IPS-18c (cell line): ENCODE results near the gene LCE3B.
"Not testable (repeated sequence)": the region's sequence is repeated elsewhere in the genome, so short reads cannot be mapped to it uniquely, and the experiment has no call there.

Source experiments
- H3K4me3 ChIP-seq: 2 replicates; pipeline ENCODE4 v1.7.0; 2013; ENCODE audit warnings: low read depth, mild to moderate bottlenecking, low read length, moderate library complexity; ENCODE audit not compliant: insufficient read depth
- H3K9me3 ChIP-seq: one replicate; pipeline ENCODE4 v1.6.1; 2013; ENCODE audit warnings: mild to moderate bottlenecking, low read length, moderate library complexity; ENCODE audit not compliant: control insufficient read depth, insufficient read depth

Gene LCE3B

GRCh38 chr1:152613511-152613910 is at the start of gene LCE3B:
Gene LCE3B, plus strand, starts transcription at chr1:152613811. Its CDS starts 0 bp downstream, at chr1:152613811.
- Histone ChIP-seq H3K4me3 (no peak within 1 kb of the TSS), H3K9me3 (peaks cover 9% of the 10 kb centered on the region)

- no peak overlapping the region for H3K4me3 ChIP-seq
- peaks cover 19% of the 10 kb centered on the region for H3K9me3 ChIP-seq
Measured at GRCh38 chr1:152565115-152565514, 48.5 kb upstream of the LCE3B start.

DNA sequence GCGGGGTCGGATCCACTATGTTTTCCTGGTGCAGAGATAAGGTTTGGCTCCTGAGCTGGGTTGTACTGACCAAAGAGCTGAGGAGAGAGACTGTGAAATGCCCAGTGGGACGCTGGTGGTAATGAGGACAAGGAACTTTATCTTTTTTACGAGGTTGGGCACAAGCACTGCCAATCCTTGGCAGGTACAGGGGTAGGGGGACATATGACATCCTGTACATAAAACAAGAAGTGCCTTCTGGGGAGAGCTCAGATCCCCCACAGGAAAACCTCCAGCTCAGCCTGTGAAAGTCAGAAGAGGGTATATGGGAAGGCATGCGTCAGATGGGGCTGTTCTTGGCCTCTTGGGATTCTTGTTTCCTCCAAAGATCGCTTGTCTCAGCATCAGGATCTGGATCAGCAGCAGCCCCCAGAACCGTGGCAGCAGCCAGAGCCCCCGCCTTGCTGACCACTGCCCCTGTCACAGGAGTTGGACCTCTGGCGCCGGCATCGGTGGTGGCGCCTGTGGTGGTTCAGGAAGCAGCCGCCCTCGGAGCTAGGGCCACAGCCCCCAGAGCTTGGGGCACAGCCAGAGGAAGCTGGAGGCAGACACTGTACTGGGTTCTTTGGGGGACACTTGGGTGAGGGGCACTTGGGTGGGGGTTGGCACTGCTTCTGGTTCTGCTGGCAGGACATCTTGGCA is 47.9 kb upstream of the LCE3B start:
- peaks cover 18% of the 10 kb centered on the region for H3K9me3 ChIP-seq
- H3K4me3 ChIP-seq: no peak overlapping the region

- Histone ChIP-seq H3K4me3 (no peak within 1 kb of the TSS), H3K9me3 (peaks cover 16% of the 10 kb centered on the region)
Measured at GRCh38 chr1:152566681-152567080, 46.9 kb upstream of the LCE3B start, which contains the start of gene LCE3E. Gene LCE3E, minus strand, starts transcription at chr1:152566780. Its CDS starts 572 bp downstream, at chr1:152566208.

DNA sequence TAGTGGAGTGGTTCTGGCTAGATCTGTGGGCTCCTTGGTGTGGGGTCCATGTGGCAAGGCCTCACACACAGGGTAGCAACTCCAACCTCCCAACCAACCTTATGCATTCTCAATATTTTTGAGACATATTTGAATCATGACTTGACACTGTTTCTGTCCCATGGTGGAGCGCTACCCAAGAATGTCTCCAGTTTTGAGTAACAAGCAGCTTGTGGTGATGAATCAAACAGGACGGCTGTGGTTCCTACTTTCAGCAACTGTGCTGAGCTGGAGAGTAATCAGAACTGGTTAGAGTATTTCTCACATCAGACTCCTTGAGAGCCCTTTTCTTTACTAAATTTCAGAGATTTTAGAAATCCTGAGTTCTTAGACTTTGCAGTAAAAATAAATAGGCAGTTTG is 36.4 kb upstream of the LCE3B start:
- Histone ChIP-seq H3K4me3 (no peak overlapping the region; the same call in 1 of the 2 replicates), H3K9me3 (peaks cover 9% of the 10 kb centered on the region)

DNA sequence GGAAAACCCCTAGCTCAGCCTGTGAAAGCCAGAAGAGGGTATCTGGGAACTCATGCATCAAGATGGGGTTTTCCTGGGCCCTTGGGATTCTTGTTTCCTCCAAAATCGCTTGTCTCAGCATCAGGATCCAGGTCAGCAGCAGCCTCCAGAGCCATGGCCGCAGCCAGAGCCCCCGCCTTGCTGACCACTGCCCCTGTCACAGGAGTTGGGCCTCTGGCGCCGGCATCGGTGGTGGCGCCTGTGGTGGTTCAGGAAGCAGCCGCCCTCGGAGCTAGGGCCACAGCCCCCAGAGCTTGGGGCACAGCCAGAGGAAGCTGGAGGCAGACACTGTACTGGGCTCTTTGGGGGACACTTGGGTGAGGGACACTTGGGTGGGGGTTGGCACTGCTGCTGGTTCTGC is 34.1 kb upstream of the LCE3B start:
- H3K9me3 ChIP-seq: peaks cover 11% of the 10 kb centered on the region
- not testable (repeated sequence) for H3K4me3 ChIP-seq

GRCh38 chr1:152580433-152580832 is 33.2 kb upstream of the LCE3B start, which contains the start of gene LCE3D:
Gene LCE3D, minus strand, starts transcription at chr1:152580516. Its CDS starts 580 bp downstream, at chr1:152579936.
- H3K9me3 ChIP-seq: peaks cover 13% of the 10 kb centered on the region
- H3K4me3 ChIP-seq: no peak within 1 kb of the TSS; the same call in 1 of the 2 replicates

DNA sequence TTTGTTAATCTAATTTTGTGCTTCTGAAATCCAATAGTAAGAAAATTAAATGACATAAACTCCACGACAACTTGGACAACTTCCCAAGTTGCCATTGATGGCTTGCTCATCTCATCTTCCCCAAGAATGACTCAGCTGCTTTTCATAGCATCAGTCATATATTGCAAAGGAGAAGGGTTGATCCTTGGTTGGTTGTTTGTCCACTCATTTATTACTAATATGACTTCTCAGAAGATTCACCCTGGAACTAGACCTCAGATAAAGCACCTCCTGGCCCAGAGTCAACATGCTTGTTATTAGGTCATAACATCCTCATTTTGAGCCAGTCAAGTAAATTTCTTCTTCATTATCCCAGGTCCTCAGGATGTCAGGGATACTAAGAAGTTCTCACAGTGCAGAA is 31.0 kb upstream of the LCE3B start:
- H3K9me3 ChIP-seq: peaks cover 13% of the 10 kb centered on the region

GRCh38 chr1:152585586-152585985 is 28.0 kb upstream of the LCE3B start:
- H3K4me3 ChIP-seq: no peak overlapping the region
- H3K9me3 ChIP-seq: peaks cover 9% of the 10 kb centered on the region

More for the DNA sequence above, 31.0 kb upstream of the LCE3B start:
- no peak overlapping the region for H3K4me3 ChIP-seq

- Histone ChIP-seq H3K4me3 (no peak overlapping the region), H3K9me3 (peaks cover 6% of the 10 kb centered on the region)
Measured at GRCh38 chr1:152596986-152597385, 16.6 kb upstream of the LCE3B start.

GRCh38 chr1:152599934-152600333 is 13.7 kb upstream of the LCE3B start, which contains the start of gene LCE3C:
Gene LCE3C, plus strand, starts transcription at chr1:152600234. Its CDS starts 498 bp downstream, at chr1:152600732.
- Histone ChIP-seq H3K9me3 (peaks cover 14% of the 10 kb centered on the region), H3K4me3 (no peak within 1 kb of the TSS)

DNA sequence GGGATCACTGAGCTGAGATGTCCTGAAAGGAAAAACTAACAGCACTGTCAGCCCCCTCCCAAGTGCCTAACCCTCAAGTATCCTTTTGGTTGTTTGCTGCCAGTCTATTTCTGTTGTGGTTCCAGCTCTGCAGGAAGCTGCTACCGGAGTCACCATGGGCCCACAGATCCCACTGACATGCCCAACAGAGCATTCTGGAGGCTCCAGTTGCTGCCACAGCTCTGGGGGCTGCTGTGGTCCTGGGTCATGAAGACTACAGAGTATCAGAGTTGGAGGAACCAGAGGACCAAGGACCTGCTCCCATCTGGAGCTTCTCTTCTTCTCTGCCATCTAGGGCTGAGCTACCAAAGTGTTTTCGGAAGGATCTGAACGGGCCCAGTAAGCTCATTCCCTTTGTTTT is 8.4 kb downstream of the LCE3B start:
- no peak overlapping the region for H3K4me3 ChIP-seq
- H3K9me3 ChIP-seq: peaks cover 30% of the 10 kb centered on the region

DNA sequence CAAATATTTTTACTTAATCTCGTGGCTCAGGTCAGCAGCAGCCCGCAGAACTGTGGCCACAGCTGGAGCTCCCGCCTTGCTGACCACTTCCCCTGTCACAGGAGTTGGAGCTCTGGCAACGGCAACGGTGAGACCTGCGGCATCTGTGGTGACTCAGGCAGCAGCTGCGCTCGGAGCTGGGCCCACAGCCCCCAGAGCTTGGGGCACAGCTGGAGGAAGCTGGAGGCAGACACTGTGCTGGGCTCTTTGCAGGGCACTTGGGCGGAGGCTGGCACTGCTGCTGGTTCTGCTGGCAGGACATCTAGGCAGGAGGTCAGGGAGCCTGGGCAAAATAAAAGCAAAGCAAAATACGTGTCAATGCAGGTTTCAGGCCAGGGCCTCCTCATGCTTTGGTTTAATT is 9.2 kb downstream of the LCE3B start, which contains the start of gene LCE3A:
Gene LCE3A, minus strand, starts transcription at position 301 of the 400 bp plus-strand sequence. Its CDS starts 0 bp downstream, at position 301.
- H3K9me3 ChIP-seq: peaks cover 30% of the 10 kb centered on the region
- no peak within 1 kb of the TSS for H3K4me3 ChIP-seq

DNA sequence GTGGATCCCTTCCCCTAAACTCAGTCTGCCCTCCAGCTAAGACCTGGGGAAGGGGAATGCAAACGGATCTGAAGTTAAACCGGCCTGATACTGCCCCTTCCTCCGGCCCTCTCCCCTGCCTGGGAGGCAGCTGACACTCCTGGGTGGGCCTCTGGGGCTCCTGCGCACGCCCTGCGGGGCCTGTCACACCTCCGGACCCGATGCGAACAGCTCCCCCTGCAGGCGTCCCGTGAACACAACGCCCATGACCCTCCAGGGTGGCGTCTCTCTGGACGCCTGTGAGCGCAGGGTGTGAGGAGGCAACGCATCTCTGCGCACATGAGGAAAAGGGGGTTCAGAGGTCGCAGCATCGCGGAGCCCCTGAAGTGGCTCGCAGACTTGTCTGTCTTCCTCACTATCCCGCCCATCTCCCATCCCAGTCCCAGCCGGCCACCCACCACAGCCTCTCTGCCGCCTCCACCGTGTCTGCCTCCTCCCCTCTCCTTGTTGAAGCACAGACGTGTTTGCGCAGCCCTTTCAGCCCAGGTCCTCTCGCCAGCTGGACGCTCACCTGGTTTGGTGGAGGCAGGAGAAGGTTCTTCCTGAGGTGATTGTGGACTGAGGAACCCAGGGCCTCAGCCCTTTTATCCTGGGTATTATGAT is 9.7 kb downstream of the LCE3B start:
- peaks cover 30% of the 10 kb centered on the region for H3K9me3 ChIP-seq
- H3K4me3 ChIP-seq: no peak overlapping the region

DNA sequence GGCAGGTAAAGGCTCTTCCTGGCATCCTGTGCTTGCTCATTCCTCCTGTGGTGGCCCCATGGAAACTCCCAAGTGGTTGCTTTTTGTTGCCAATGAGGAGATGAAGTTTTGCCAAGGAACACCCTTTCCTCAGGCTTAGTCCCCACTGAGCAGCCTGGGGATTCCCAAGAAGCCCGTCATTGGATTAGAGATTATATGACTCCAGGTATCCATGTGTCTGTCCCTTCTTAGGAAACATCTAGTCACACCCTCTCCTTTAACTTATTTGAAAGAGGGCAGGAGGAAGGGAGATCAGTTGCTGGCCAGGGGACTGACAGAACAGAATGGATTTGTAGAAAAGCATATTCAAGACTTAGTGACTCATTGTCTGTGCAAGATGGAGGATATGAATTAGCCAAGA is 13.1 kb downstream of the LCE3B start:
- H3K9me3 ChIP-seq: peaks cover 29% of the 10 kb centered on the region
- no peak overlapping the region for H3K4me3 ChIP-seq

GRCh38 chr1:152630596-152630995 is 17.0 kb downstream of the LCE3B start:
- Histone ChIP-seq H3K4me3 (no peak overlapping the region), H3K9me3 (peaks cover 15% of the 10 kb centered on the region)

DNA sequence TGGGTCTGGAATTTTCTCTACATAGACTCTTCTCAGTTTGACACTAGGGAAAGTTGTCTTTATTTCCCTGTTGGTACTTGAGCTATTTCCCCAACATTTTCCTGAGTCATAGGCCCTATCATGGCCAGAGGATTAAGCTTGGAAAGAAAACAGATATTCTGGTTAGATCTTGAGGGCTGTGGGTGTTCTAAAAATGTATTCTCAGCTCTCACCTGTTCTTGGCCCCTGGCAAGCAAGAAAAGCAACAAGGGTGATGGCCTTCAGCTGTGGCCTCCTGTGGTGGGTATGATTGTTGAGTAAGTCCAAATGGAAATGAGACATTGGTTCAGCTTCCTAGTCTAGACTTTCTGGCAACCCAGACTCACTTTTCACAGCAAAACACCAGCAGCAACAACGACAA is 26.7 kb downstream of the LCE3B start:
- H3K4me3 ChIP-seq: no peak overlapping the region
- H3K9me3 ChIP-seq: peaks cover 15% of the 10 kb centered on the region

DNA sequence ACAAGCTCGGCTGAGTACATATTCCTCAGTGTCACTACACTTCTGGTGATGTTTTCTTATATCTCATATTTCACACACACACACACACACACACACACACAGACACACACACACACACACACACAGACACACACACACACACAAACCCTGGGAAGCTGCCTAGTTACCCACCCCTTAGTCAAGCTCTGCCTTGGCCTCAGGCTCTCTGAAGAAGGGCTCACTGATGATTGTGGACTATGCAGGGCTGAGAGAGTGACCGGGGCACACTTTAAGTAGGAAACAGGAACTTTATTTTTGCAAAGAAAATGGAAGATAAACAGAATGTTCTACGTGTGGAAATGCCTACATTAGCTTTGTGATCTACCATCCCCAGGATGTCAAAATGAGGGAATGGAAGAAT is 30.3 kb downstream of the LCE3B start:
- no peak overlapping the region for H3K4me3 ChIP-seq
- H3K9me3 ChIP-seq: peaks cover 14% of the 10 kb centered on the region
